Measurements from ENCODE around the gene NAA38.
A peak's percentile ranks its signal among the peaks of the same experiment; 100 is the strongest.

The NAA38 gene

DNA sequence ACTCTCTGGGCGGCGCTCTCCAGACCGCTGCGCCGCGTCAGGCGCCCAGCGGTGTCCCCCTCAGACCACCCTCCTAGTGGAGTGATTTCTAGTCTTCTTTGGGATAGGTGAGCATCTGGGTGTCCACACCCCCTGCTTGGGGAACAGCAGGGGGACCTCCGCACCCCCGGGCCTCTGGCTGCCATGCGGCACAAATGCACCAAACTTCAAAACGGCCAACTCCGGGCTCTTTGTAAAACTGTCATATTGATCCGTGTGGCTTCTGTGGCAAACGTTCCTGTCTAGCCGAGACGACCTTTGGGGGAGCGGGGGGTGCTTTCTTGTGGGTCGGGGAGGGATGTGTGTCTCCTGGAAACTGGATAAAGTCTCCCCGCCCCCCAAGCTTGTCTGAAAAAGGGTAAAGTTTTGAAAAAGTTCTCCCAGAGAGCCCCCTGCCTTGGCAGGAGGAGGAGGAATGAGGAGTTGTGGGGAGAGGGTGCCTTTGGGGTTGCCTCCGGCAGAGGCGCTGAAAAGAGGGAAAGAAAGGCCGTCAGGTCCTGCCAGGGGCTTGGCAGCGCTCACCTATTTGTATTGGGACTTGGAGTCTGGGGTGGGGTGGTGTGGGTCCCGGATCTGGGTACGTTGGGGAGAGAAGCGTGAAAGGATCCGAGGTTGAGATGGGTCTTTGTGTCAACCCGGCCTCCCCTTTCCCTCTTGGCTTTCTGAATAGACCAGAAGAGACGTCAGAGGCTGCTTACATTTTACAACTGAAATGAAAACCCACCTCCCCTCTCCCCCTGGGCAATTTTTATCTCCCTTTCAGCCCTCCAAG is 29.1 kb upstream of the NAA38 start (continued):
- TF ChIP-seq, protein P1, sequence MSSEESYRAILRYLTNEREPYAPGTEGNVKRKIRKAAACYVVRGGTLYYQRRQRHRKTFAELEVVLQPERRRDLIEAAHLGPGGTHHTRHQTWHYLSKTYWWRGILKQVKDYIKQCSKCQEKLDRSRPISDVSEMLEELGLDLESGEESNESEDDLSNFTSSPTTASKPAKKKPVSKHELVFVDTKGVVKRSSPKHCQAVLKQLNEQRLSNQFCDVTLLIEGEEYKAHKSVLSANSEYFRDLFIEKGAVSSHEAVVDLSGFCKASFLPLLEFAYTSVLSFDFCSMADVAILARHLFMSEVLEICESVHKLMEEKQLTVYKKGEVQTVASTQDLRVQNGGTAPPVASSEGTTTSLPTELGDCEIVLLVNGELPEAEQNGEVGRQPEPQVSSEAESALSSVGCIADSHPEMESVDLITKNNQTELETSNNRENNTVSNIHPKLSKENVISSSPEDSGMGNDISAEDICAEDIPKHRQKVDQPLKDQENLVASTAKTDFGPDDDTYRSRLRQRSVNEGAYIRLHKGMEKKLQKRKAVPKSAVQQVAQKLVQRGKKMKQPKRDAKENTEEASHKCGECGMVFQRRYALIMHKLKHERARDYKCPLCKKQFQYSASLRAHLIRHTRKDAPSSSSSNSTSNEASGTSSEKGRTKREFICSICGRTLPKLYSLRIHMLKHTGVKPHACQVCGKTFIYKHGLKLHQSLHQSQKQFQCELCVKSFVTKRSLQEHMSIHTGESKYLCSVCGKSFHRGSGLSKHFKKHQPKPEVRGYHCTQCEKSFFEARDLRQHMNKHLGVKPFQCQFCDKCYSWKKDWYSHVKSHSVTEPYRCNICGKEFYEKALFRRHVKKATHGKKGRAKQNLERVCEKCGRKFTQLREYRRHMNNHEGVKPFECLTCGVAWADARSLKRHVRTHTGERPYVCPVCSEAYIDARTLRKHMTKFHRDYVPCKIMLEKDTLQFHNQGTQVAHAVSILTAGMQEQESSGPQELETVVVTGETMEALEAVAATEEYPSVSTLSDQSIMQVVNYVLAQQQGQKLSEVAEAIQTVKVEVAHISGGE (tag by site-specific recombination; conservative IDR thresholded peaks at IDR 0.05; ENCODE audit: low read depth) = peak; percentile 5; the same call in 1 of the 2 replicates
- peak; percentile 2; the same call in 1 of the 2 replicates for TF ChIP-seq SP3 (tag by site-specific recombination; IDR thresholded peaks at IDR 0.05)
- 0 out of 2 replicates have a peak, but pooled peaks have one; percentile 3 for TF ChIP-seq ZBTB1 (tag by site-specific recombination; IDR thresholded peaks at IDR 0.05)
- no peak for TF ChIP-seq ZNF433 (tag by site-specific recombination; IDR thresholded peaks at IDR 0.05; ENCODE audit: low read depth)
- TF ChIP-seq, protein P2, sequence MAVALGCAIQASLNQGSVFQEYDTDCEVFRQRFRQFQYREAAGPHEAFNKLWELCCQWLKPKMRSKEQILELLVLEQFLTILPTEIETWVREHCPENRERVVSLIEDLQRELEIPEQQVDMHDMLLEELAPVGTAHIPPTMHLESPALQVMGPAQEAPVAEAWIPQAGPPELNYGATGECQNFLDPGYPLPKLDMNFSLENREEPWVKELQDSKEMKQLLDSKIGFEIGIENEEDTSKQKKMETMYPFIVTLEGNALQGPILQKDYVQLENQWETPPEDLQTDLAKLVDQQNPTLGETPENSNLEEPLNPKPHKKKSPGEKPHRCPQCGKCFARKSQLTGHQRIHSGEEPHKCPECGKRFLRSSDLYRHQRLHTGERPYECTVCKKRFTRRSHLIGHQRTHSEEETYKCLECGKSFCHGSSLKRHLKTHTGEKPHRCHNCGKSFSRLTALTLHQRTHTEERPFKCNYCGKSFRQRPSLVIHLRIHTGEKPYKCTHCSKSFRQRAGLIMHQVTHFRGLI (tag by site-specific recombination; IDR thresholded peaks at IDR 0.05) = peak; percentile 48; the same call in 1 of the 2 replicates
- TF ChIP-seq ZNF600 (tag by site-specific recombination; IDR thresholded peaks at IDR 0.05) = no peak
- TF ChIP-seq WT1 (tag by site-specific recombination; IDR thresholded peaks at IDR 0.05) = peak; percentile 93
- 0 out of 2 replicates have a peak, but pooled peaks have one; percentile 0 for TF ChIP-seq TRIM28 (IDR thresholded peaks at IDR 0.05; ENCODE audit: borderline replicate concordance, low read length)
- TF ChIP-seq, protein P3, sequence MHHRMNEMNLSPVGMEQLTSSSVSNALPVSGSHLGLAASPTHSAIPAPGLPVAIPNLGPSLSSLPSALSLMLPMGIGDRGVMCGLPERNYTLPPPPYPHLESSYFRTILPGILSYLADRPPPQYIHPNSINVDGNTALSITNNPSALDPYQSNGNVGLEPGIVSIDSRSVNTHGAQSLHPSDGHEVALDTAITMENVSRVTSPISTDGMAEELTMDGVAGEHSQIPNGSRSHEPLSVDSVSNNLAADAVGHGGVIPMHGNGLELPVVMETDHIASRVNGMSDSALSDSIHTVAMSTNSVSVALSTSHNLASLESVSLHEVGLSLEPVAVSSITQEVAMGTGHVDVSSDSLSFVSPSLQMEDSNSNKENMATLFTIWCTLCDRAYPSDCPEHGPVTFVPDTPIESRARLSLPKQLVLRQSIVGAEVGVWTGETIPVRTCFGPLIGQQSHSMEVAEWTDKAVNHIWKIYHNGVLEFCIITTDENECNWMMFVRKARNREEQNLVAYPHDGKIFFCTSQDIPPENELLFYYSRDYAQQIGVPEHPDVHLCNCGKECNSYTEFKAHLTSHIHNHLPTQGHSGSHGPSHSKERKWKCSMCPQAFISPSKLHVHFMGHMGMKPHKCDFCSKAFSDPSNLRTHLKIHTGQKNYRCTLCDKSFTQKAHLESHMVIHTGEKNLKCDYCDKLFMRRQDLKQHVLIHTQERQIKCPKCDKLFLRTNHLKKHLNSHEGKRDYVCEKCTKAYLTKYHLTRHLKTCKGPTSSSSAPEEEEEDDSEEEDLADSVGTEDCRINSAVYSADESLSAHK (tag by site-specific recombination; IDR thresholded peaks at IDR 0.05) = 0 out of 2 replicates have a peak, but pooled peaks have one; percentile 1
- TF ChIP-seq, protein P4, sequence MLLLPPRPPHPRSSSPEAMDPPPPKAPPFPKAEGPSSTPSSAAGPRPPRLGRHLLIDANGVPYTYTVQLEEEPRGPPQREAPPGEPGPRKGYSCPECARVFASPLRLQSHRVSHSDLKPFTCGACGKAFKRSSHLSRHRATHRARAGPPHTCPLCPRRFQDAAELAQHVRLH (tag by site-specific recombination; IDR thresholded peaks at IDR 0.05) = no peak
- TF ChIP-seq ZNF629 (tag by site-specific recombination; IDR thresholded peaks at IDR 0.05) = peak; percentile 8; the same call in 1 of the 2 replicates
- no peak for TF ChIP-seq ZNF394 (tag by site-specific recombination; IDR thresholded peaks at IDR 0.05; ENCODE audit: borderline replicate concordance)
- peak; percentile 16 for TF ChIP-seq SP2 (tag by site-specific recombination; IDR thresholded peaks at IDR 0.05)
- peak; percentile 42; the same call in 1 of the 2 replicates for TF ChIP-seq ZBTB20 (tag by site-specific recombination; IDR thresholded peaks at IDR 0.05)
- TF ChIP-seq, protein P5, sequence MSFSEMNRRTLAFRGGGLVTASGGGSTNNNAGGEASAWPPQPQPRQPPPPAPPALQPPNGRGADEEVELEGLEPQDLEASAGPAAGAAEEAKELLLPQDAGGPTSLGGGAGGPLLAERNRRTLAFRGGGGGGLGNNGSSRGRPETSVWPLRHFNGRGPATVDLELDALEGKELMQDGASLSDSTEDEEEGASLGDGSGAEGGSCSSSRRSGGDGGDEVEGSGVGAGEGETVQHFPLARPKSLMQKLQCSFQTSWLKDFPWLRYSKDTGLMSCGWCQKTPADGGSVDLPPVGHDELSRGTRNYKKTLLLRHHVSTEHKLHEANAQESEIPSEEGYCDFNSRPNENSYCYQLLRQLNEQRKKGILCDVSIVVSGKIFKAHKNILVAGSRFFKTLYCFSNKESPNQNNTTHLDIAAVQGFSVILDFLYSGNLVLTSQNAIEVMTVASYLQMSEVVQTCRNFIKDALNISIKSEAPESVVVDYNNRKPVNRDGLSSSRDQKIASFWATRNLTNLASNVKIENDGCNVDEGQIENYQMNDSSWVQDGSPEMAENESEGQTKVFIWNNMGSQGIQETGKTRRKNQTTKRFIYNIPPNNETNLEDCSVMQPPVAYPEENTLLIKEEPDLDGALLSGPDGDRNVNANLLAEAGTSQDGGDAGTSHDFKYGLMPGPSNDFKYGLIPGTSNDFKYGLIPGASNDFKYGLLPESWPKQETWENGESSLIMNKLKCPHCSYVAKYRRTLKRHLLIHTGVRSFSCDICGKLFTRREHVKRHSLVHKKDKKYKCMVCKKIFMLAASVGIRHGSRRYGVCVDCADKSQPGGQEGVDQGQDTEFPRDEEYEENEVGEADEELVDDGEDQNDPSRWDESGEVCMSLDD (tag by site-specific recombination; IDR thresholded peaks at IDR 0.05) = no peak; the same call in none of the 2 replicates
- TF ChIP-seq ZFP69B (tag by site-specific recombination; IDR thresholded peaks at IDR 0.05) = peak; percentile 65
- TF ChIP-seq, protein P6, sequence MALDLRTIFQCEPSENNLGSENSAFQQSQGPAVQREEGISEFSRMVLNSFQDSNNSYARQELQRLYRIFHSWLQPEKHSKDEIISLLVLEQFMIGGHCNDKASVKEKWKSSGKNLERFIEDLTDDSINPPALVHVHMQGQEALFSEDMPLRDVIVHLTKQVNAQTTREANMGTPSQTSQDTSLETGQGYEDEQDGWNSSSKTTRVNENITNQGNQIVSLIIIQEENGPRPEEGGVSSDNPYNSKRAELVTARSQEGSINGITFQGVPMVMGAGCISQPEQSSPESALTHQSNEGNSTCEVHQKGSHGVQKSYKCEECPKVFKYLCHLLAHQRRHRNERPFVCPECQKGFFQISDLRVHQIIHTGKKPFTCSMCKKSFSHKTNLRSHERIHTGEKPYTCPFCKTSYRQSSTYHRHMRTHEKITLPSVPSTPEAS (tag by site-specific recombination; IDR thresholded peaks at IDR 0.05) = no peak

Measured in HEK293 (cell line).